ENCODE measurements around the gene RNASEH1. TPM values are rescaled to one million over a fixed set of nuclear protein-coding genes. Genes with fewer than 3 reads are reported as not detected.
"Not testable (repeated sequence)": the region's sequence is repeated elsewhere in the genome, so short reads cannot be mapped to it uniquely, and the experiment has no call there.

Gene RNASEH1
- total and polyA plus RNA-seq, 10 of the 15 experiments (the other 5 are each of a cell fraction or from before 2014, with no cell fraction given) = 18.2 to 68.5 (median 28.2) TPM

DNA sequence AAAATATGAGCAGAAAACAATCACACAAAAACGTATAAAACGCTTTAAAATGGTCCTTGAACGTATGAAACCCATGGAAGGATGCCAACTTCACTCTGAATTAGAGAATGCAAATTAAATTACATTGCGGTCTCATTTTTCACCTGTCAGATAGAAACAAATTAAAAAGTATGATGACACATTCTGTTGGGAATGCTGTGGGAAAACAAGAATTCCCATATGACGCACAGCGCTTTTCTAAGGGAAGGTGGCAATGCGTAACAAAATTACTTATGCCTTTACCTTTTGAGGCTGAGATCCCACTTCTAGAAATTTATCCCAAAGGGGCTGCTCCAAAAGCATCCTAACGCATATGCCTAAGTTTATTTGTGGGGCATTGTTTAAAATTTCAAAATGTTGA is 13.2 kb upstream of the RNASEH1 start:
- no peaks in the 10 kb centered on the region; the same call in 2 of the 3 replicates for H3K9me3 ChIP-seq (replicated peaks; ENCODE audit: control insufficient read depth, insufficient read depth, low read length)
- in situ Hi-C loops (cut with MboI) = no loop called here
- POLR2A ChIA-PET = interaction anchor here (0.7 to 0.8 kb wide), 2 partner anchors 10 to 191 kb away, joined by 3 to 4 read pairs; no protein-coding TSS in a partner anchor

DNA sequence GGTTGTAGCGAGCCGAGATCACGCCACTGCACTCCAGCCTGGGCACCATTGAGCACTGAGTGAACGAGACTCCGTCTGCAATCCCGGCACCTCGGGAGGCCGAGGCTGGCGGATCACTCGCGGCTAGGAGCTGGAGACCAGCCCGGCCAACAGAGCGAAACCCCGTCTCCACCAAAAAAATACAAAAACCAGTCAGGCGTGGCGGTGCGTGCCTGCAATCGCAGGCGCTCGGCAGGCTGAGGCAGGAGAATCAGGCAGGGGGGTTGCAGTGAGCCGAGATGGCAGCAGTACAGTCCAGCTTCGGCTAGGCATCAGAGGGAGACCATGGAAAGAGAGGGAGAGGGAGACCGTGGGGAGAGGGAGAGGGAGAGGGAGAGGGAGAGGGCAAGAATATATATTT is 11.5 kb upstream of the RNASEH1 start:
- H3K27ac ChIP-seq (ENCODE audit: control insufficient read depth, insufficient read depth); H3K4me3 ChIP-seq; H3K9ac ChIP-seq (ENCODE audit: control insufficient read depth, insufficient read depth, low read length); FAIRE-seq; in situ Hi-C loops (cut with MboI); RAD21 ChIA-PET (ENCODE audit: unreplicated experiment); H2AFZ ChIP-seq (ENCODE audit: control insufficient read depth, low read depth, low read length); DNase-seq (ENCODE audit: low read depth, low spot score); H3K4me1 ChIP-seq (ENCODE audit: control insufficient read depth, insufficient read depth, low read length); BruUV-seq (replicated peaks); POLR2A ChIA-PET; H3K36me3 ChIP-seq (ENCODE audit: control insufficient read depth in 2 of 2, insufficient read depth in 2 of 2, low read length in 1 of 2); H4K20me1 ChIP-seq (ENCODE audit: control insufficient read depth, insufficient read depth); H3K27me3 ChIP-seq (replicated peaks in 1 of 2; ENCODE audit: control insufficient read depth in 2 of 2, insufficient read depth in 2 of 2, low read length in 1 of 2); H3K9me3 ChIP-seq (replicated peaks; ENCODE audit: control insufficient read depth, insufficient read depth, low read length); CTCF ChIA-PET; H3K4me2 ChIP-seq (ENCODE audit: control insufficient read depth, insufficient read depth); H3K79me2 ChIP-seq (ENCODE audit: control insufficient read depth, insufficient read depth, low read length); ATAC-seq; SMC1A ChIA-PET (ENCODE audit: uncharacterized antibody, unreplicated experiment); intact Hi-C loops (cut with micrococcal nuclease; ENCODE audit: unreplicated experiment): not testable (repeated sequence)
- 93% methylated on average over 16 of the region's 23 CpGs for WGBS (ENCODE audit: insufficient coverage, insufficient replicate concordance, low lambda C conversion rate, missing lambda C conversion rate)

More for the DNA sequence above, 13.2 kb upstream of the RNASEH1 start:
- Histone ChIP-seq H3K79me2 (ENCODE audit: control insufficient read depth, insufficient read depth, low read length) (peaks cover 12% of the 10 kb centered on the region), H4K20me1 (ENCODE audit: control insufficient read depth, insufficient read depth) (no peaks in the 10 kb centered on the region), H2AFZ (ENCODE audit: control insufficient read depth, low read depth, low read length) (no peak overlapping the region), H3K4me2 (ENCODE audit: control insufficient read depth, insufficient read depth) (no peak overlapping the region), H3K9ac (ENCODE audit: control insufficient read depth, insufficient read depth, low read length) (no peak overlapping the region), H3K27ac (ENCODE audit: control insufficient read depth, insufficient read depth) (no peak overlapping the region), H3K4me3 (no peak overlapping the region), H3K27me3 (replicated peaks in 1 of 2; ENCODE audit: control insufficient read depth in 2 of 2, insufficient read depth in 2 of 2, low read length in 1 of 2) (no peaks in the 10 kb centered on the region), H3K4me1 (ENCODE audit: control insufficient read depth, insufficient read depth, low read length) (no peaks in the 10 kb centered on the region), H3K36me3 (ENCODE audit: control insufficient read depth in 2 of 2, insufficient read depth in 2 of 2, low read length in 1 of 2) (no peaks in the 10 kb centered on the region)
- intact Hi-C loops (cut with micrococcal nuclease; ENCODE audit: unreplicated experiment) = no loop called here
- no peak for FAIRE-seq
- BruUV-seq (replicated peaks) = no TSS peak
- 79% methylated on average over 8 of the region's 8 CpGs for WGBS (ENCODE audit: insufficient coverage, insufficient replicate concordance, low lambda C conversion rate, missing lambda C conversion rate)
- CTCF ChIA-PET = no interaction called here
- no peak for DNase-seq (ENCODE audit: low read depth, low spot score)
- RAD21 ChIA-PET (ENCODE audit: unreplicated experiment) = no interaction called here
- TF ChIP-seq, protein P1, sequence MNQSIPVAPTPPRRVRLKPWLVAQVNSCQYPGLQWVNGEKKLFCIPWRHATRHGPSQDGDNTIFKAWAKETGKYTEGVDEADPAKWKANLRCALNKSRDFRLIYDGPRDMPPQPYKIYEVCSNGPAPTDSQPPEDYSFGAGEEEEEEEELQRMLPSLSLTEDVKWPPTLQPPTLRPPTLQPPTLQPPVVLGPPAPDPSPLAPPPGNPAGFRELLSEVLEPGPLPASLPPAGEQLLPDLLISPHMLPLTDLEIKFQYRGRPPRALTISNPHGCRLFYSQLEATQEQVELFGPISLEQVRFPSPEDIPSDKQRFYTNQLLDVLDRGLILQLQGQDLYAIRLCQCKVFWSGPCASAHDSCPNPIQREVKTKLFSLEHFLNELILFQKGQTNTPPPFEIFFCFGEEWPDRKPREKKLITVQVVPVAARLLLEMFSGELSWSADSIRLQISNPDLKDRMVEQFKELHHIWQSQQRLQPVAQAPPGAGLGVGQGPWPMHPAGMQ (IDR thresholded peaks at IDR 0.05; ENCODE audit: borderline replicate concordance) = no peak
- no peak for TF ChIP-seq TCF12 (IDR thresholded peaks at IDR 0.05; ENCODE audit: low read depth, low read length)
- SMC1A ChIA-PET (ENCODE audit: uncharacterized antibody, unreplicated experiment) = no interaction called here
- ATAC-seq = no peak
